Mesenchymal stem cell (in vitro differentiated cells and primary cell): ENCODE results near the gene NLRP8.

Source experiments
- DNase-seq: peaks from one replicate; pipeline ENCODE4 v3.0.0-alpha.2; 2013
- H2AFZ ChIP-seq: one replicate; pipeline ENCODE4 v1.6.1; 2013; ENCODE audit warnings: low read depth, mild to moderate bottlenecking, control low read depth, inconsistent platforms, low read length, moderate library complexity
- H2AK5ac ChIP-seq: 2 replicates; pipeline ENCODE4 v1.6.1; 2013; ENCODE audit warnings: low read length, moderate library complexity, mild to moderate bottlenecking, inconsistent platforms; ENCODE audit not compliant: severe bottlenecking
- H2BK120ac ChIP-seq: one replicate; pipeline ENCODE4 v1.6.1; 2013; ENCODE audit warnings: low read depth, mild to moderate bottlenecking, inconsistent platforms, low read length, moderate library complexity
- H2BK12ac ChIP-seq, 2 experiments: one replicate each; pipeline ENCODE4 v1.6.1; 2013; ENCODE audit warnings: inconsistent platforms in 2 of 2, low read length in 2 of 2, mild to moderate bottlenecking in 2 of 2, moderate library complexity in 2 of 2, control low read depth in 1 of 2
- H2BK15ac ChIP-seq: one replicate; pipeline ENCODE4 v1.6.1; 2013; ENCODE audit warnings: mild to moderate bottlenecking, low read depth, inconsistent platforms; ENCODE audit not compliant: poor library complexity, severe bottlenecking
- H2BK5ac ChIP-seq: 2 replicates; pipeline ENCODE4 v1.6.1; 2013; ENCODE audit warnings: low read depth, mild to moderate bottlenecking, low read length, control low read depth, inconsistent platforms; ENCODE audit not compliant: poor library complexity, severe bottlenecking
- H3K14ac ChIP-seq, 2 experiments: one replicate each; pipeline ENCODE4 v1.6.1; 2013; ENCODE audit warnings: inconsistent platforms in 2 of 2, low read length in 2 of 2, control low read depth in 1 of 2, mild to moderate bottlenecking in 1 of 2, moderate library complexity in 1 of 2
- H3K18ac ChIP-seq, 2 experiments: one replicate each; pipeline ENCODE4 v1.6.1; 2013; ENCODE audit warnings: inconsistent platforms in 2 of 2, low read length in 2 of 2, control low read depth in 1 of 2, low read depth in 1 of 2, mild to moderate bottlenecking in 1 of 2
- H3K23ac ChIP-seq, 2 experiments: one replicate each; pipeline ENCODE4 v1.6.1; 2013; ENCODE audit warnings: inconsistent platforms in 2 of 2, low read length in 2 of 2, mild to moderate bottlenecking in 2 of 2, moderate library complexity in 2 of 2, control low read depth in 1 of 2
- H3K27ac ChIP-seq: 2 replicates; pipeline ENCODE4 v1.5.1; 2013; ENCODE audit warnings: mild to moderate bottlenecking, moderate library complexity, low read length, control low read depth, inconsistent platforms; ENCODE audit not compliant: poor library complexity, severe bottlenecking
- H3K27me3 ChIP-seq, 2 experiments: 2 replicates each; pipeline versions ENCODE4 v1.6.1 to v1.7.0; 2013; ENCODE audit warnings: low read length in 2 of 2, mild to moderate bottlenecking in 2 of 2, moderate library complexity in 2 of 2, control low read depth in 1 of 2, inconsistent platforms in 1 of 2; ENCODE audit not compliant: control insufficient read depth in 1 of 2, insufficient read depth in 1 of 2
- H3K36me3 ChIP-seq, 2 experiments: 2 replicates each; pipeline versions ENCODE4 v1.6.1 to v1.7.0; 2013; ENCODE audit warnings: low read length in 2 of 2, control low read depth in 1 of 2, inconsistent platforms in 1 of 2, low read depth in 1 of 2, mild to moderate bottlenecking in 1 of 2; ENCODE audit not compliant: insufficient read depth in 2 of 2, control insufficient read depth in 1 of 2
- H3K4ac ChIP-seq, 2 experiments: one replicate each; pipeline ENCODE4 v1.6.1; 2013; ENCODE audit warnings: inconsistent platforms in 2 of 2, low read length in 2 of 2, mild to moderate bottlenecking in 2 of 2, moderate library complexity in 2 of 2, control low read depth in 1 of 2, low read depth in 1 of 2
- H3K4me1 ChIP-seq: 2 replicates; pipeline ENCODE4 v1.6.1; 2013; ENCODE audit warnings: low read depth, low read length, control low read depth; ENCODE audit not compliant: control insufficient read depth, insufficient read depth
- H3K4me2 ChIP-seq: 2 replicates; pipeline ENCODE4 v1.6.1; 2013; ENCODE audit warnings: low read length, mild to moderate bottlenecking, inconsistent platforms; ENCODE audit not compliant: poor library complexity, severe bottlenecking
- H3K4me3 ChIP-seq, 2 experiments: 2 replicates each; pipeline versions ENCODE4 v1.5.1 to v1.7.0; 2013; ENCODE audit warnings: low read length in 2 of 2, mild to moderate bottlenecking in 2 of 2, control low read depth in 1 of 2, low read depth in 1 of 2; ENCODE audit not compliant: insufficient read depth in 1 of 2
- H3K79me1 ChIP-seq: replicated peaks from 2 replicates; pipeline ENCODE4 v1.6.1; 2013; ENCODE audit warnings: mild to moderate bottlenecking, control low read depth, low read length, inconsistent platforms; ENCODE audit not compliant: poor library complexity, severe bottlenecking
- H3K9ac ChIP-seq: 2 replicates; pipeline ENCODE4 v1.7.0; 2013; ENCODE audit warnings: mild to moderate bottlenecking, low read length, moderate library complexity
- H3K9me3 ChIP-seq: 2 replicates; pipeline ENCODE4 v1.7.0; 2013; ENCODE audit warnings: mild to moderate bottlenecking, low read length; ENCODE audit not compliant: control insufficient read depth
- H4K8ac ChIP-seq: one replicate; pipeline ENCODE4 v1.6.1; 2013; ENCODE audit warnings: inconsistent platforms, mild to moderate bottlenecking, low read length, moderate library complexity
- H4K91ac ChIP-seq: one replicate; pipeline ENCODE4 v1.6.1; 2013; ENCODE audit warnings: mild to moderate bottlenecking, low read length, inconsistent platforms
- WGBS: methylation state at CpG from one replicate; pipeline ENCODE4 v1.1.7; 2013; ENCODE audit warnings: mixed read lengths; 5-methylcytosine and 5-hydroxymethylcytosine counted together

NLRP8 gene

DNA sequence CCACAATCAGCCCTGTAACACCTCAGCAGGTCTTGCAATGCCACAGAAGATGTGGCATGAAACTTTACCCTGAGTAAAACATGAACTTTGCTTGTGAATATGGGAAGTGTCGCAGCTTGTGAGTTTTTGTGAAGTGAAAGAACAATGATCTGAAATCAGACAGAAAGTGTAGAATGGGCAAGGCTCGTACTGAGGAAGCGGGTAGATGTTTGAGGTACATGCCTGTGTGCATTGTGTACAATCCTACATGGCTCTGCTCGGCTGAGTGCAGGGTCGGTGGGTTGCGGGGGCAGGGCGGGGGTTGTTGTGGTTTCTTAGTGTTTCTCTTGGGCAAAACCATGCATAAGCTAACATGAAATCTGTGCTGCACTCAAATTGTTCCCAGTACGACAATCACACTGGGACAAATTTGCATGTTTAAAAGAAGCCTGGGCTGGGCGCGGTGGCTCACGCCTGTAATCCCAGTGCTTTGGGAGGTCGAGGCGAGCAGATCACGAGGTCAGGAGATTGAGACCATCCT lies 16.6 kb upstream of the NLRP8 start:
- Histone ChIP-seq H3K4ac (no peak overlapping the region), H3K9me3 (peaks cover 29% of the 10 kb centered on the region)

DNA sequence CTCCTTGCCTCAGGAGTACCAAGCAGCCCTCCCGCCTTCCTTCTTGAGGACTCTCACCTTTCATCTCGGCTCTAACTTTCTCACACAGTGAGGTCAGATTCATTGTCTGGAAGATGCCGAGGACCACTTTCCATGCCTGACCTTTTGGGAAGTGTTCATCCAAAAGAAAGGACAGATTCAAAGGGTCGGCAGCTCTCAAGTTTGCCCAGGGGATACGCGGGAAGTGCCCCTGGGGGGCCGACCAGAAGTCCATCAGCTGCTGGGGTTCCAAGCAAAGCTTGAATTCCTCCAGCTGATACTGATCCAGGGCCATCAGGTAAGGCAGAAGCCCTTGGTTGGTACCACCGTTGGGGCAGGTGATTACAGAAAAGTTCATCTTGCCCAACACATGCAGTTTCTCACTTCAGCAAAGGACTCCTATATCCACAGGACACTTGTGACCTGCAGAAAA lies 15.7 kb upstream of the NLRP8 start, which contains the start of gene NLRP13:
Gene NLRP13 (minus strand): TSS at position 401 of the 451 bp plus-strand sequence. CDS start 25 bp downstream, at position 376.
- H3K23ac ChIP-seq = no peak within 1 kb of the TSS
- H3K79me1 ChIP-seq = no peaks in the 10 kb centered on the region
- H3K4me2 ChIP-seq = no peak within 1 kb of the TSS
- no peak within 1 kb of the TSS for H2BK120ac ChIP-seq
- no peaks in the 10 kb centered on the region for H3K36me3 ChIP-seq
- peaks cover 24% of the 10 kb centered on the region for H3K9me3 ChIP-seq
- H3K4me1 ChIP-seq = no peaks in the 10 kb centered on the region
- H3K4ac ChIP-seq = no peak within 1 kb of the TSS
- no peak within 1 kb of the TSS for H3K18ac ChIP-seq
- no peak within 1 kb of the TSS for H2BK12ac ChIP-seq
- no peak within 1 kb of the TSS for H4K91ac ChIP-seq
- no peak within 1 kb of the TSS for H3K9ac ChIP-seq
- H3K27me3 ChIP-seq = no peaks in the 10 kb centered on the region
- WGBS = 77% methylated on average over 8 of the region's 8 CpGs
- no peak within 1 kb of the TSS for H2AFZ ChIP-seq
- no peak within 1 kb of the TSS for H2BK15ac ChIP-seq
- no peak within 1 kb of the TSS for H3K14ac ChIP-seq
- no peak within 1 kb of the TSS for H2AK5ac ChIP-seq
- no peak within 1 kb of the TSS for H3K4me3 ChIP-seq
- H3K27ac ChIP-seq = no peak within 1 kb of the TSS
- DNase-seq = no peak
- H2BK5ac ChIP-seq = no peak within 1 kb of the TSS
- no peak within 1 kb of the TSS for H4K8ac ChIP-seq

More for the DNA sequence above, 16.6 kb upstream of the NLRP8 start:
- no peak overlapping the region for H2BK120ac ChIP-seq
- H4K91ac ChIP-seq = no peak overlapping the region
- H4K8ac ChIP-seq = no peak overlapping the region
- no peak overlapping the region for H2BK12ac ChIP-seq
- H3K14ac ChIP-seq = no peak overlapping the region
- no peak overlapping the region for H3K4me3 ChIP-seq
- H2BK5ac ChIP-seq = no peak overlapping the region
- no peaks in the 10 kb centered on the region for H3K4me1 ChIP-seq
- no peak for DNase-seq
- H2AFZ ChIP-seq = no peak overlapping the region
- no peaks in the 10 kb centered on the region for H3K79me1 ChIP-seq
- no peak overlapping the region for H3K18ac ChIP-seq
- H3K23ac ChIP-seq = no peak overlapping the region
- no peaks in the 10 kb centered on the region for H3K27me3 ChIP-seq
- no peak overlapping the region for H3K9ac ChIP-seq
- no peak overlapping the region for H3K4me2 ChIP-seq
- H2BK15ac ChIP-seq = no peak overlapping the region
- no peak overlapping the region for H3K27ac ChIP-seq
- 67% methylated on average over 9 of the region's 14 CpGs for WGBS
- no peaks in the 10 kb centered on the region for H3K36me3 ChIP-seq
- H2AK5ac ChIP-seq = no peak overlapping the region

DNA sequence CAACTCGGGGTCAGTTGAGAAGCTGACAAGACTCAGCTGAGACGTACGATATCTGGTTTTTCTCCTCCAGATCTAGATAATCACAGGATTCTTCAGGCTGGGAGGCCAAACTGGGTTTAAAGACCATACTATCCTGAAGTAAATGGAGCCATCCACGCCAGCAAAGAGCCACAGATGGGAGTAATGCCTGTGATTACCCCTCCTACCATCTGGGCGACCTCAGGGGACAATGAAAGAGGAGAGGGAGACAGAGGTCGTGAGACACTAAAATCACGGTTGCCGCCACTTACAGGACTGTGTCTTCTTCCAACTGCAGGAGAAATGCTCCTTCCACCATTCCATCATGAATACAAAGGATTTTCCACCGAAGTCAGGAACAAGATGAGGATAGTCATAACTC lies 12.4 kb upstream of the NLRP8 start:
- no peak overlapping the region for H2AK5ac ChIP-seq
- H3K9me3 ChIP-seq = peaks cover 44% of the 10 kb centered on the region
- no peaks in the 10 kb centered on the region for H3K79me1 ChIP-seq
- no peak for DNase-seq
- H4K8ac ChIP-seq = no peak overlapping the region
- no peak overlapping the region for H3K4me3 ChIP-seq
- H3K4me2 ChIP-seq = no peak overlapping the region
- no peak overlapping the region for H2BK15ac ChIP-seq
- H2BK5ac ChIP-seq = no peak overlapping the region
- H3K27ac ChIP-seq = no peak overlapping the region
- no peak overlapping the region for H3K18ac ChIP-seq
- no peak overlapping the region for H3K23ac ChIP-seq
- no peak overlapping the region for H2AFZ ChIP-seq
- H2BK120ac ChIP-seq = no peak overlapping the region
- H3K9ac ChIP-seq = no peak overlapping the region
- H4K91ac ChIP-seq = no peak overlapping the region
- H3K14ac ChIP-seq = no peak overlapping the region
- H3K4me1 ChIP-seq = no peaks in the 10 kb centered on the region
- 71% methylated on average over 9 of the region's 9 CpGs for WGBS
- no peak overlapping the region for H2BK12ac ChIP-seq
- H3K36me3 ChIP-seq = no peaks in the 10 kb centered on the region
- H3K27me3 ChIP-seq = no peaks in the 10 kb centered on the region
- H3K4ac ChIP-seq = no peak overlapping the region

DNA sequence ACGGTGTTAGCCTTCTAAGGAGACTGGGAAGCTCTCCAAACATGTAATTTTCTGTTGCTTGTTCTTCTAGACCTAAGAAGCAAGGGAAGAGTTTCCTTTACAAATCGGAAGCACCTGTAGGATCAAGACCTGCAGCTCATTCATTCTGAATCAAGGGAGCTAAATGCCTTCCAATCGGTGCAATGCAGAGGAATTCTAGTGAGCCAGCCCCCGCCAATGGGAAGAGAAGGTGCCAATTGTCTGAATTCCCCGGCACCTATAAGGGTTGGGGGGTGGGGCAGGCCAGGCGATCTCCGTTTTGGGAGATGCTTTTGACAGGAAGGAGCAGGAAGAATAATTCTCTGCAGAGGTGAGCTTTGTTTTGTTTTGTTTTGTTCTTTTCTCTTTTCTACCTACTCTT lies 8.4 kb upstream of the NLRP8 start:
- H3K4me2 ChIP-seq = no peak overlapping the region
- no peak overlapping the region for H3K18ac ChIP-seq
- H3K4ac ChIP-seq = no peak overlapping the region
- no peak overlapping the region for H3K23ac ChIP-seq
- no peaks in the 10 kb centered on the region for H3K79me1 ChIP-seq
- no peak overlapping the region for H3K14ac ChIP-seq
- H2BK120ac ChIP-seq = no peak overlapping the region
- H4K8ac ChIP-seq = no peak overlapping the region
- H3K4me3 ChIP-seq = no peak overlapping the region
- no peak overlapping the region for H2AFZ ChIP-seq
- H3K9me3 ChIP-seq = peaks cover 38% of the 10 kb centered on the region
- no peaks in the 10 kb centered on the region for H3K27me3 ChIP-seq
- no peaks in the 10 kb centered on the region for H3K36me3 ChIP-seq
- no peak overlapping the region for H2BK12ac ChIP-seq
- H3K27ac ChIP-seq = no peak overlapping the region
- H3K4me1 ChIP-seq = no peaks in the 10 kb centered on the region
- H2AK5ac ChIP-seq = no peak overlapping the region
- DNase-seq = no peak
- no peak overlapping the region for H4K91ac ChIP-seq
- 68% methylated on average over 5 of the region's 7 CpGs for WGBS
- no peak overlapping the region for H3K9ac ChIP-seq
- no peak overlapping the region for H2BK15ac ChIP-seq
- no peak overlapping the region for H2BK5ac ChIP-seq
